Activated CD4-positive, alpha-beta T cell treated with anti-CD3 and anti-CD28 coated beads for 48 hours (primary cell): ENCODE results near the gene COL18A1.

Experiments
- DNase-seq: peaks from one replicate; pipeline ENCODE4 v3.0.0-alpha.2; 2020

COL18A1 gene

DNA sequence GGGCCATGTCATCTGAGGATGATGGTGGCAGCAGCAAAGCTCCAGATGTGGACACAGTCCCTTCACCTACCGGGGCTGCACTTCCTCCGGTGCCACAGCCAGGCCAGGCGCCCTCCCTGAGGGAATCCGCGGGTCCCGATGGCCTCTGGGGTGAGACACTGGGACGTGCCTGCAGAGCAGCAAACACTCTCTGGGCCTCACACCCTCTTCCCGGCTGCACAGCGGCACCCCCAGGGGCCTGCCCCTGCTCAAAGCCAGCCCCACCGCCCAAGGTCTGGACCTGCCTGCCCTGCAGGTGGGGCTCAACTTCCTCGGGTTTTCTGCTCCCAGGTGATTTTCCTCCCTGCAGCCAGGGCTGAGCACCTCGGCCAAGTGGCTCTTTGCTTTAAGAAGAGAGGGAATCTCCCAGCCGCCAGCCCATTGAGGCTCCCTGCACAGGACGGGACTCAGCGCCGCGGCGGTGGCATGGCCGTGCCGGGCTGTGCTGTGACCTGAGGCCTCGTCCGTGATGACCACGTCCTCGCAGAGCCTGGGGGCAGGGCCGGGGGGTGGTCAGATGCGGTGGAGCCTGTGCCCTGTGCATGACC, 21.3 kb upstream of the COL18A1 start:
- DNase-seq: no peak

- no peak for DNase-seq
Observed at GRCh38 chr21:45384656-45385548, 20.1 kb upstream of the COL18A1 start.

DNA sequence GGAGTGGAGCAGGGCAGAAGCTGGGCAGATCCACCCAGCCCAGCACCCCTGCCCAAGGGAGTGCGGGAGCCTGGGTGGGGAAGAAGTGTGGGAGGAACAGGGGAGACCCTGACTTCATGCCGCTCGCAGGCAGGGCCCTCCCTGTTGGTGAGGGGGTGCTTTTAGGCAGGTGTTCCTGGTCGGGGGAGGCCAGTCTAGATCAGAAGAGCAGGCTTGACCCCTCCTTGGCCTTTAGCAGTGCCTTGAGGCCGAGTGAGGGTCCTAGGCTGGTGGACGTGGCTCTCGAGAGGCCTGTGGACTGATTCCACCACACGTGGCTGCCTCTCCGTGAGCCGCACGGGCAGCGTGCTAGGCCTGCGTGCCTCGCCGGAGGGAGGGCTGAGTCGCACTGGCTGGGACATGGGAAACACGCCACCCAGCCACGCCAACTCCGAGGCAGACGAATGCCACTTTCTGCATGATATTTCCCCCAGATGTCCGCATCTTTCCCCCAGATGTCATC, 19.4 kb upstream of the COL18A1 start:
- no peak for DNase-seq

DNA sequence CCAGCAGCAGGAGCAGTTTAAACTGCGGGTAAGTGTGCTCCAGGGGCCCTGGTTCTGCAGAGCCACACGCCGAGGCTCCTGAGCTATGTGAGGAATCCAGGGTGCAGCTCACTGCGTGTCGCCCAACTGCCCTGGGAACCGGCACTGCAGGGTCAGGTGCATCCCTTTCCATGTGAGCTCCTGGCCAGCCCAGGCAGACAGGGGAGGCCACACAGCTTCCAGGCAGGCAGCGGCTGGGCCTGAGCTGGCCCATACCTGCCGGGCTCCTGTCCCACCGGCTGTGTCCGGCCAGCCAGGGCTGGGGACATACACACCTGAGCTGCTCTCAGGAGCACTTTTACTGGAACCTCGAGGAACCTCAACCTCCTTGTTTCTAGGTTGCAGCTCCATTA, 18.6 kb upstream of the COL18A1 start:
- no peak for DNase-seq

- no peak for DNase-seq
Observed at GRCh38 chr21:45386728-45387371, 18.1 kb upstream of the COL18A1 start.

DNA sequence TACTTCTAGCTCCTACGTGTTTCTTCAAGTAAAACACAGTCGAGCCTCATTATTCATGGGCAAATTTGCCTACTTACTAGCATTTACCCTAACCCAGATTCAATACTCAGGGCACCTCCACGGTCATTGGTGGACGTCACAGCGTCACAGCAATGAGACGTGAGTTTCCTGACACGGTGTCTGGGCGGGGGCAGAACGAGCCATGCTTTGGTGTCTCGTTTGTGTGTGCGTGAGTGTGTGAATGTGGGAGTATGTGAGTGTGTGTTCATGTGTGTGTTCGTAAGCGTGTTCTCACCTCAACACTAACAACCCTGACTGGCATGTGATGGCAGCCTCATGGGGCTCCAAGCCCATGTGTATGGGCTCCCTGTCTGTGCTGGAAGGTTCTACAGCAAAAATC, 17.5 kb upstream of the COL18A1 start:
- DNase-seq: no peak

DNA sequence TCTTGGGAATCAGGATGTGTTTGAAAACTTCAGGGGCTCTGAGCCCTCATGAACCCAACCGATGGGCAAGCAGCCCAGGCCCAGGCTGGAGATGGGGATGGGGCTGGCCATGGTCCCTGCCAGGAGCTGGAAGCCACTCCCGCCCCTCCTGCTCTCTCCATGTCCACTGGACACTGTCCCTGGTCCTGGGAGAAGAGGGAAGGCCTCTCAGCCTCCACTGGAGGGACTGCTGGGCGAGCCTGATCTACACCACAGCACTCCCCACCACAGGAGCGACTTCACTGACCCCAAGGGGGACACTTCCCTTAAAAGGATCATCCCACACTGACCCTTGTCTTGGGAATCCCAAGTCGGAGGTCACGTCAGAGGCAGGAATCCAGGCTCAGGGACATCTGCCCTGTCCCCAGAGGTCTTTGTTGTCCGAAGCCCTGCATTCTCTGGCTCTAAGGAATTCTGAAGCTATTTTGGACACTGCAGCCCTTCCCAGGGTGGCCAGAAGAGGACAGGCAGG, 16.9 kb upstream of the COL18A1 start:
- DNase-seq: no peak

- no peak for DNase-seq
Observed at GRCh38 chr21:45388611-45389296, 16.2 kb upstream of the COL18A1 start.

- no peak for DNase-seq
Observed at GRCh38 chr21:45390121-45390751, 14.7 kb upstream of the COL18A1 start.

DNA sequence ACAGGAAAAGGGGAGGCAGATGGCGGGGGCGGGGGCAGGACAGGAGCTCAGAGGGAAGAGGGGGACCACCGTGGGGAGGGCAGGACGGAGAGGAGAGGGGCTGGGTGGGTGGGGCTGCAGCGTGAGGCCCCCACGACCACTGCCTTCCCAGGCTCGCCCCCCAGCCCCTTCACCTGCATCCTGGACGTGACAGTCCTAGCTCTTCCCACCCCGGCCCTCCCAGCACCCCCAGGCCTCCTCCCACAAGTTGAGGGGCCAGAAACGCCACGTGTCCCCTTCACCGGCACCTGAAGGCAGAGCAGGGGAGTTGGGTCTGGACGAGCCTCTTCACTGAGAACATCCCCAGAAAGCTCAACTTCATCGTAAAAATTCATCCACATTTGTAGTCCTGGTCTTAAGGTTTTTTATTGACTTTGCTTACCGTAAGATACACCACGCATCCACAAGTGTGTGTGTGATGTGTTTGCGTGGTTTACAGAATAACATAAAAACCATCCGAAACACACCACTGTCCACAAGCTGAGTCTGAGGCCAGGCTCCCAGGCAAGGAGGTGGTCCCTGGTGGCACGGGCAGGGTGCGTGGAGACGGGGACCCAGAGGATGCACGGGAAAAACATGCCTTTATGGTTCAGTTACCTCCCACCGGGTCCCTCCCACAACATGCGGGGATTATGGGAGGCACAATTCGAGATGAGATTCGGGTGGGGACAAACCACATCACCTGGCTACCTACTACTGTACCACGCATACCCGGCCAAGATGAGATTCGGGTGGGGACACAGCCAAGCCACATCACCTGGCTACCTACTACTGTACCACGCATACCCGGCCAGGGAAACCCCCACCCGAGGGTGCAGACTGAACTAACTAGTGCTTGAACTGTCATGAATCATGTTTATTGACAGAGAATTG, 13.9 kb upstream of the COL18A1 start:
- no peak for DNase-seq

DNA sequence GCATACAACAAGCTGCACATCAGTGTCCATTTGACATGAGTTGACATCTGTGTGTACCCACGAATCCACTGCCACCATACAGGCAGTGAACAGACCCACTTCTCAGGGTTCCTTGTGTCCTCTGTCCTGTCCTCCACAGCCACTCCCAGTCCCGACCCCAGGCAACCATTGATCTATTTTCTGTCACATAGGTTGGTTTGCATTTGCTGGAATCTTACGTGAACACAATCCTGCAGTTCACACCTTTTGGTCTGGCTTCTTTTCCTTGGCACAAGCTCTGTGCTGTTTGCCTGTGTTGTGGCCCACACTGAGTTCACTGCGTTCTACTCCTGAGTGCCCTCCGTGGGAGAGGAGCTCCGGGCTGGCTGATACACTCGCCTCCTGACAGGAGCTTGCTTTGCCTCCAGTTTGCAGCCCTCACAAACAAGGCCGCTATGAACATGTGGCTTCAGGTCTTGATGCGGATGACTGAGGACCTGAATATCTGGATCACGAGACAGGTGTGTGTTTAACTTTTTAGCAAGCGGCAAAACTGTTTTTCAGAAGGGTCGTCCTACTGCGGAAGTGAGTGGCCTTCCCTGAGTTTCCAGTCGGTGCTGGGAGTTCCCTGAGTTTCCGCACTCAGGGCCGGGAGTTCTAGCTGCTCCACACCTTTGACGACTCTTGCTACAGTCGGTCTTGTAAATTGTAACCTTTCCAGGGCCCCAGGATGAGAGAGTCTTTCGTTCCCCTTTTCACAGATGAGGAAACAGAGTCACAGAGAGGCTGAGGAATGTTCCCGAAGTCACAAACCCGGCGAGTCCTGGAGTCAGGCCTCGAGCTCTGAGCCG, 13.0 kb upstream of the COL18A1 start:
- no peak for DNase-seq

- DNase-seq: no peak
Observed at GRCh38 chr21:45392573-45392971, 12.4 kb upstream of the COL18A1 start.

DNA sequence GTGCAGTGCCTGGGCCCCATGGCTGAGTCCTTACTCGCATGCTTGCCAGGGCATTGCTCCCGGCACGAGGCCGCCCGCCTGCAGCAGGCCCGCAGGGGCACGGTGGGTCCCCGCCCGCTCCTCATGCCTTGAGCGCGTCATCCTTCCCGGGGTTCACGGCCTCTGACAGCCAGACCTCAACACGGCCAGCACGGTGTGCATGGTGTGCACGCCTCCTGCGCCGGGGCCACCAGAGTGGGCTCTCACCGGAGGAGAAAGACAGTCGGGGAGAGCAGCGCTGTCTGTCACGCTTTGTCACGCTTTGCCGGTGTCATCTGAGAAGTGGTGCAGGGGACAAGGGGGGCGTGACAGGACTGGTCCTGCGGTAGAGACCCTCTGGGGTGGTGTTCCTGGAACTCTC, 11.9 kb upstream of the COL18A1 start:
- no peak for DNase-seq

DNA sequence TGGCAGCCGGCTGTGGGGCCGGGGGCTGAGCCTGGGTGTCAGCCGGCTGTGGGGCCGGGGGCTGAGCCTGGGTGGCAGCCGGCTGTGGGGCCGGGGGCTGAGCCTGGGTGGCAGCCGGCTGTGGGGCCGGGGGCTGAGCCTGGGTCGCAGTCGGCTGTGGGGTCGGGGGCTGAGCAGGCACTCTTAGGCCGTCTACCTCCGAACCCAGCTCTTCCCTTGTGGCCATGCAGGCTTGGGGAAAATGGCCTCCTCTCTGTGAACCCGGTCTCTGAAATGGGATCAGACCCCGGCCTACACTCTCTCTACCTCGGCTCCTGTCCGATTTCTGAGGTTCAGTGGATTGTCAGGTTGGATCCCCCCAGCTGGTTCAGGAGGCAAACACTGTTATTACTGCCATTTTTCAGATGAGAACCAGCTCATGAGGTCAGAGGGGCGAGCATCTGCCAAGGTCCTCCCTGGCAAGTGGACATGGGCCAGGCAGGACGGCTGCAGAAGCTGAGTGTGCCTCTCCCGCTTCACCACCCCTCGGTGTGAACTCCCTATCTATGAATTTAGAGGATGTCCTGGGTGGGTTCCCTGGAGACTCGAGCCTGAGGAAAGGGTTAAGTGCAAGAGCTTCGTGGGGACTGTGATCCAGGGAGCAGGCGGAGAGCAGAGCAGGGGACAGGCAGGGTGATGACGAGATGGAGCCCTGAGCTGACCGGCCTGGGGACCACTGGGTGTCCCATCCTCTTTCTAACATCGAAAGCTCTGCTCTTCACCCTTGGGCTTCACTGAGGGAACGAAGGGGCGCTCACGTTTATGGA, 10.9 kb upstream of the COL18A1 start:
- DNase-seq: no peak

DNA sequence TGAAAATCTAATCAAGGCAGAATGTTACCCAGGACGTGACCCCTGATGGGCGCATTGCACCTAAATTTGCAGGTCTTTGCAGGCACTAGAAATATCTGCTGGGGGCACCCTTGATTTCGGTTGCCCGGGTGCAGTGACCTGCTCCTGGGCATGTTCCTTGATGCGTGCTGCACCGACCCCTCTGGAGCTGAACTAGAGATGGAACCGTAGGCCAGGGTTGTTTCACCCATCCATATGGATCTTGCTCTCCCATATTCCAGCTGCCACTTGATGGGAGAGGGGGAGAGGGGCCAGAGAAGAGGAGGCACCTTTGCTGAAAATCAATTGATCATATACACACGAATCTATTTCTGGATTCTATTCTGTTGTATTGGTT, 8.4 kb upstream of the COL18A1 start:
- DNase-seq: no peak

DNA sequence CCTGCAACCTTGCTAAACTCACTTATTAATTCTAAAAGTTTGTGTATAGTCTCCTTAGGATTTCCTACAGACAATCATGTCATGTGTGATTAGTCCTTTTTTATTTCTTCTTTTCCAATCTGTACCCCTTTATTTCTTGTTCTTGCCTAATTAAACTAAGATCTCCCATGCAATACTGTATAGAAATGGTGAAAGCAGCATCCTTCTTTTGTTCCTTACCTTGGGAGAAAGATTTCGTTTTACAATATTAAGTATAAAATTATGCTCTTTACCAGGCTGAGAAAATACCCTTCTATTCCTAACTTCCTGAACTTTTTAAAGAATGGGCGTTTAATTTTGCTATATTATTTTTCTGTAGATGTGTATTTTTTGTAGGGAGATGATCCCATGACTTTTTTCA, 7.6 kb upstream of the COL18A1 start:
- DNase-seq: no peak

DNA sequence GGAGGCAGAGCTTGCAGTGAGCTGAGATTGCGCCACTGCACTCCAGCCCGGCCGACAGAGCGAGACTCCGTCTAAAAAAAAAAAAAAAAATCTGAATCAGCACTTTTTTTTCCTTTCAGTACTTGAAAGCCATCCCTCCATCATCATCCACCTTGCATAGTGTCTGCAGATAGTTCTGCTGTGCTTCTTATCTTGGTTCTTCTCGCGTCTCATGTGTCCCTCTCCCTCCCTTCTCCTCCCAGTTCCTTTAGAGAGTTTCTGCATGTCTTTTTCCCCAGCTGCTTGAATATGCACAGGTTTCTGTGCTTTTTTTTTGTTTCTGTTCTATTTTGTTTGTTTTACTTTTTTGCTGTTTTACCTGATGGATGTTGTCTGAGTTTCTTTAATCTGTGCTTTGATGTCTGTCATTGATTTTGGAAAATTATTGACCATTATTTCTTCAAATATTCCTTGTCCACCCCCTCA, 3.9 kb upstream of the COL18A1 start:
- DNase-seq: no peak

- no peak for DNase-seq
Observed at GRCh38 chr21:45401916-45402900, 2.8 kb upstream of the COL18A1 start.
